Right lobe of liver (tissue), 4 donors: ENCODE measurements around the gene XPR1.

Source experiments
- CTCF ChIP-seq, 4 donors: fragments of 200-600 bp in 3 of 4; fragments of 450-650 bp in 1 of 4; IDR thresholded peaks; one replicate each; pipeline versions ENCODE4 v1.5.1 to v1.8.0; 2016 to 2022; ENCODE audit warnings: antibody characterized with exemption in 4 of 4, mild to moderate bottlenecking in 2 of 4
- POLR2A ChIP-seq: fragments of 450-650 bp; IDR thresholded peaks from one replicate; pipeline ENCODE4 v1.6.1; 2017; ENCODE audit warnings: antibody characterized with exemption, mild to moderate bottlenecking
- donor health status: DM: no; HTN: no; CAD: no.
- donor health status: DM: no; HTN: no; CAD: no.
- donor health status: DM: no; HTN: yes; CAD: no.

- TF ChIP-seq POLR2A (no peak), CTCF (IDR thresholded peaks at IDR 0.05) (no peak)
These were observed 270.7 kb downstream of the XPR1 start for GRCh38 chr1:180902541-180902940.
